GM20431 (cell line): ENCODE results near the gene CLPTM1.

Experiments used
- in situ Hi-C: fragments of 300-500 bp; cut with MseI, MboI; formaldehyde crosslinking; loops from one replicate; pipeline ENCODE4 v1.15.0; 2020; ENCODE audit warnings: low sequenced_read_pairs; ENCODE audit not compliant: unreplicated experiment

The CLPTM1 gene

DNA sequence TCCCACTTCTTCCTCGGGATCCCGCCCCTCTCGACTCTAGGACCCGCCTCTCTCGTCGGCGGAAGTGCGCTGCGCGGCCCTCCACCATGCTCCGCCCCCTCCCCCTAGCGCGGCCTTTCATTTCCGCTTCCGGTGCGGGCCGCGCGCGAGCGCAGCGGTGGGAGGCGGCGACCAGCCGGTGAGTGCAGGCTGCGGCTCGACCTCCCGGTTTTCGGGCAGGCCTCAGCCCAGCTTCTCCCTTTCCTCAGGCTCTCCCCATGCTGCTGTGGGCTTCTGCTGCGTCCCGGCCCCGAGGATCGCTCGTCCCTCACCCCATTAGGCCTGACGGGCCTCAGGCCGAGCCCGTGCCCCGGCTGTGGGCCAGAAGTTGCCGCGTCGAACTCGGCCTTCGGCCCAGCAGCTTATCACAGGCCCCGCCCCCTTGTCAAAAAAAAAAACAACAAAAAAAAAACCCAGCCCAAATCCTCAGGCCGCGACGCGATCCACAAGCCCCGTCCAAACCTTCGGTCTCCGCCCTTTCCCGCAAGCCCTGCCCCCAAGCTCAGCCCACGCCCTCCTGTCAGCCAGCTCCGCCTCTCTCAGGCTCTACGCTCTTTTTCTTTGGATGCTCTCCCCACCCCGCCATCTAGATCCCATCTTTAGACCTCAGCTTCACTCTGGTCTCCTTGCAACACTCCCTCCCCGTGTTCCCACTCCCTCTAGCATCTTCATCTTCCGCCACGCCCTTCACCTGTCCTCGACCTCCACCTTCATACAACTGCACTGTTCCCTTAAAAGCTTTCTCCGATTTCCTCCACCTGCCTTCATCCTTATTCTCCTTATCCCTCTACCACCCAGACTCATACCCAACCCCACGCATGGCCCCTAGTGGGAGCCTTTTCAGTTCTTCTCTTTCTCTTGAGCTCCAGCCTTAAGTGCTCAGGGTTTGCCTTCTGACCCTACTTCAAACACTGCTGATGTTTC, 84.0 kb downstream of the CLPTM1 start, which contains the start of gene CLASRP:
Gene CLASRP (plus strand): TSS at position 115 of the 963 bp plus-strand sequence. CDS start 1,168 bp downstream, outside the sequence.
- in situ Hi-C loops, result no loop called here

DNA sequence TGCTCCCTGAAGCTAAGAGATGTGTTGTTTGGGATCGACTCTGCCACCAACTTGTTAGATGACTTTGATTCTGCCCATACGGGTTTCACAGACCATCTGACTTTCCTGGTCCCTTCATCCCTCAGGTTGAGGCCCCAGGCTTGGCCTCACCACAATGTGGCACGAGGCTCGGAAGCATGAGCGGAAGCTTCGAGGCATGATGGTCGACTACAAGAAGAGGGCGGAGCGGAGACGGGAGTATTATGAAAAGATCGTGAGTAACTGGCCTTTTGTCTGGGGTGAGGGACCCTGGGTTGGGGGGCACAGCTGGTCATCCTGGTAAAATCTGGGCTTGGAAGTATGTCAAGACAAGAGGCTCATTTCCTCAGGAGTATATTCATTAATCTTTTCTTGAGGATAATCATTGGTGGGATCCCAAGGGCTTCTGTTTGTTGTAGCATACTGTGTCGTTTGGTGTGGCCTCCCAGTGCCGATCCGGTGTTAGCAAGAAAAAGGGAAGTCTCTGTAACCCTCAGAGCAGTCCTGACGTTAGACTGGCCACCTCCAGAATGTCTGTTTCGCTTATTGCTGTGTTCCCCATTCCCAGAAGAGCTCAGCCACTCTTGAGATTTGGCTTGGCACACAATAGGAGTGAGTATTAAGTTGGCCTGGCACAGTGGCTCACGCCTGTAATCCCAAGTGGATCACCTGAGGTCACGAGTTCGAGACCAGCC, 85.0 kb downstream of the CLPTM1 start:
- in situ Hi-C loops, result no loop called here

- in situ Hi-C loops, result no loop called here
Measured at GRCh38 chr19:45041125-45041524, 85.9 kb downstream of the CLPTM1 start.
